ENCODE results near the gene TNS3. TPM values are rescaled to one million over a fixed set of nuclear protein-coding genes. Genes with fewer than 3 reads are reported as not detected.

Gene TNS3
- polyA plus RNA-seq, 3 donors = 5.2 to 30.3 (median 7.9) TPM

GRCh38 chr7:47521816-47522561, 59.9 kb downstream of the TNS3 start:
- WGBS (ENCODE audit: insufficient coverage) = 98% methylated on average over 14 of the region's 14 CpGs
- H3K4me1 Mint-ChIP-seq = peaks cover 34% of the 10 kb centered on the region
- peaks cover 16 to 17% of the 10 kb centered on the region in 2 donors for H3K4me1 ChIP-seq (ENCODE audit: control insufficient read depth in 1 of 2, insufficient read depth in 2 of 2, low read length in 2 of 2)
- H3K36me3 ChIP-seq (replicated peaks in 1 of 2; ENCODE audit: control insufficient read depth in 1 of 2, insufficient read depth in 2 of 2, low read length in 2 of 2) = peaks cover 35 to 81% of the 10 kb centered on the region in 2 donors
- no peaks in the 10 kb centered on the region for H3K27me3 Mint-ChIP-seq (ENCODE audit: low read depth in 3 of 3)
- no peak overlapping the region for H3K27ac ChIP-seq (ENCODE audit: low read depth in 1 of 2, low read length in 2 of 2)
- peaks cover 91% of the 10 kb centered on the region for H4K20me1 ChIP-seq (ENCODE audit: insufficient read depth, low read length)
- peaks cover 76% of the 10 kb centered on the region for H3K79me2 ChIP-seq (ENCODE audit: insufficient read depth, low read length)
- H3K4me3 Mint-ChIP-seq = no peak overlapping the region
- H3K4me2 ChIP-seq (replicated peaks; ENCODE audit: extremely low read depth, low read length, poor library complexity, severe bottlenecking) = no peak overlapping the region
- H3K36me3 Mint-ChIP-seq = peaks cover 77 to 89% of the 10 kb centered on the region in 2 donors
- no peak for DNase-seq
- no peaks in the 10 kb centered on the region for H3K27me3 ChIP-seq (ENCODE audit: control insufficient read depth in 2 of 2, insufficient read depth in 2 of 2, low read length in 2 of 2)
- H3K27ac Mint-ChIP-seq = peak overlapping the region in 4 of 7 donors; percentile 39 to 85 (median 49)
- H3K9me3 ChIP-seq (replicated peaks in 1 of 2; ENCODE audit: control insufficient read depth in 1 of 2, insufficient read depth in 1 of 2, low read length in 2 of 2) = no peaks in the 10 kb centered on the region
- H2AFZ ChIP-seq (ENCODE audit: insufficient read depth, low read depth, low read length, poor library complexity, severe bottlenecking) = no peak overlapping the region
- no peak for TF ChIP-seq CTCF (IDR thresholded peaks at IDR 0.05)
- H3K9ac ChIP-seq (ENCODE audit: insufficient read depth, low read length, poor library complexity, severe bottlenecking) = no peak overlapping the region
- intact Hi-C loops (cut with micrococcal nuclease) = no loop called here
- H3K9me3 Mint-ChIP-seq = no peaks in the 10 kb centered on the region
- no peak overlapping the region for H3K4me3 ChIP-seq (replicated peaks in 1 of 3; ENCODE audit: low read depth in 2 of 3, low read length in 3 of 3)

GRCh38 chr7:47521011-47521795, 60.7 kb downstream of the TNS3 start:
- Histone ChIP-seq H3K36me3 (replicated peaks in 1 of 2; ENCODE audit: control insufficient read depth in 1 of 2, insufficient read depth in 2 of 2, low read length in 2 of 2) (peaks cover 34 to 82% of the 10 kb centered on the region in 2 donors), H3K9me3 (replicated peaks in 1 of 2; ENCODE audit: control insufficient read depth in 1 of 2, insufficient read depth in 1 of 2, low read length in 2 of 2) (no peaks in the 10 kb centered on the region), H3K9ac (ENCODE audit: insufficient read depth, low read length, poor library complexity, severe bottlenecking) (no peak overlapping the region), H2AFZ (ENCODE audit: insufficient read depth, low read depth, low read length, poor library complexity, severe bottlenecking) (no peak overlapping the region), H3K27me3 (ENCODE audit: control insufficient read depth in 2 of 2, insufficient read depth in 2 of 2, low read length in 2 of 2) (no peaks in the 10 kb centered on the region), H3K4me2 (replicated peaks; ENCODE audit: extremely low read depth, low read length, poor library complexity, severe bottlenecking) (no peak overlapping the region), H3K79me2 (ENCODE audit: insufficient read depth, low read length) (peaks cover 79% of the 10 kb centered on the region), H3K27ac (ENCODE audit: low read depth in 1 of 2, low read length in 2 of 2) (peak overlapping the region in 1 of 2 donors; percentile 45), H4K20me1 (ENCODE audit: insufficient read depth, low read length) (peaks cover 92% of the 10 kb centered on the region), H3K4me3 (replicated peaks in 1 of 3; ENCODE audit: low read depth in 2 of 3, low read length in 3 of 3) (no peak overlapping the region), H3K4me1 (ENCODE audit: control insufficient read depth in 1 of 2, insufficient read depth in 2 of 2, low read length in 2 of 2) (peaks cover 16 to 17% of the 10 kb centered on the region in 2 donors)
- Mint-ChIP-seq H3K4me3 (peak overlapping the region in 1 of 2 donors; percentile 16), H3K4me1 (peaks cover 34% of the 10 kb centered on the region), H3K27me3 (ENCODE audit: low read depth in 3 of 3) (no peaks in the 10 kb centered on the region), H3K9me3 (no peaks in the 10 kb centered on the region), H3K36me3 (peaks cover 73 to 83% of the 10 kb centered on the region in 2 donors), H3K27ac (peak overlapping the region in 4 of 7 donors; percentile 15 to 85 (median 52))
- WGBS (ENCODE audit: insufficient coverage) = 83% methylated on average over 12 of the region's 13 CpGs
- intact Hi-C loops (cut with micrococcal nuclease) = no loop called here
- DNase-seq = no peak
- no peak for TF ChIP-seq CTCF (IDR thresholded peaks at IDR 0.05)

Measured in CD14-positive monocyte (primary cell).